ELF-1 (cell line): ENCODE measurements around the gene BTC.
"Not testable (repeated sequence)": the region's sequence is repeated elsewhere in the genome, so short reads cannot be mapped to it uniquely, and the experiment has no call there.

Source experiments
- DNase-seq: peaks from one replicate; pipeline ENCODE4 v3.0.0-alpha.2; 2016; ENCODE audit warnings: low read depth, low spot score

Gene BTC

GRCh38 chr4:74758551-74759145, 35.7 kb downstream of the BTC start:
- no peak for DNase-seq

GRCh38 chr4:74757136-74757535, 37.2 kb downstream of the BTC start:
- DNase-seq: no peak

GRCh38 chr4:74755486-74755885, 38.8 kb downstream of the BTC start:
- DNase-seq: no peak

GRCh38 chr4:74754218-74754617, 40.1 kb downstream of the BTC start:
- no peak for DNase-seq

- DNase-seq: no peak
Observed at GRCh38 chr4:74752798-74753197, 41.5 kb downstream of the BTC start.

- DNase-seq: no peak
Observed at GRCh38 chr4:74751856-74752255, 42.5 kb downstream of the BTC start.

- no peak for DNase-seq
Observed at GRCh38 chr4:74751247-74751646, 43.1 kb downstream of the BTC start.

- no peak for DNase-seq
Observed at GRCh38 chr4:74742185-74742584, 52.1 kb downstream of the BTC start.

GRCh38 chr4:74738464-74739143, 55.7 kb downstream of the BTC start:
- no peak for DNase-seq

- no peak for DNase-seq
Observed at GRCh38 chr4:74734995-74735394, 59.3 kb downstream of the BTC start.

- DNase-seq: no peak
Observed at GRCh38 chr4:74733756-74734155, 60.6 kb downstream of the BTC start.

- no peak for DNase-seq
Observed at GRCh38 chr4:74724979-74725378, 69.3 kb downstream of the BTC start.

GRCh38 chr4:74716436-74716765, 77.9 kb downstream of the BTC start:
- no peak for DNase-seq

GRCh38 chr4:74715706-74716435, 78.5 kb downstream of the BTC start:
- DNase-seq: no peak

GRCh38 chr4:74714611-74715130, 79.7 kb downstream of the BTC start:
- no peak for DNase-seq

- not testable (repeated sequence) for DNase-seq
Observed at GRCh38 chr4:74708135-74708534, 86.2 kb downstream of the BTC start.
